K562 (cell line): ENCODE results near the gene IPPK. TPM values are rescaled to one million over a fixed set of nuclear protein-coding genes. Genes with fewer than 3 reads are reported as not detected.

Experiments
- BCLAF1 ChIP-seq, 2 experiments: fragments of 450-650 bp in 1 of 2; IDR thresholded peaks; 2 replicates each; pipeline ENCODE4 v1.6.1; 2011 to 2017; ENCODE audit warnings: low read depth in 2 of 2, antibody characterized with exemption in 1 of 2, borderline replicate concordance in 1 of 2, low read length in 1 of 2, mild to moderate bottlenecking in 1 of 2, mixed read lengths in 1 of 2; ENCODE audit not compliant: control insufficient read depth in 1 of 2
- CHD2 ChIP-seq: IDR thresholded peaks from 2 replicates; pipeline ENCODE4 v1.6.1; 2011; ENCODE audit warnings: low read depth, low read length
- CREM ChIP-seq: IDR thresholded peaks from 2 replicates; pipeline ENCODE4 v1.6.1; 2014; ENCODE audit warnings: antibody characterized with exemption, low read depth
- HEY1 ChIP-seq: fragments of 250-450 bp; sonication (Bioruptor Pico); IDR thresholded peaks from 2 replicates; pipeline ENCODE4 v1.5.0; 2020; ENCODE audit warnings: mild to moderate bottlenecking, moderate library complexity, borderline replicate concordance
- KAT7 ChIP-seq: sonication (generic); formaldehyde crosslinking; IDR thresholded peaks from 2 replicates; pipeline ENCODE4 v1.8.0; 2022; ENCODE audit warnings: missing genetic modification reagents, mild to moderate bottlenecking, borderline replicate concordance
- MAFF ChIP-seq: IDR thresholded peaks from 2 replicates; pipeline ENCODE4 v1.6.1; 2012; ENCODE audit warnings: low read length, improper control_type of control experiment
- MTA1 ChIP-seq: fragments of 450-650 bp; IDR thresholded peaks from 2 replicates; pipeline ENCODE4 v1.6.1; 2017; ENCODE audit warnings: borderline replicate concordance
- PTTG1 ChIP-seq: fragments of 450-650 bp; IDR thresholded peaks from 2 replicates; pipeline ENCODE4 v1.6.1; 2016; ENCODE audit warnings: low read depth, mild to moderate bottlenecking, missing genetic modification characterization, missing compliant biosample characterization
- RBBP5 ChIP-seq: fragments of 200-600 bp; sonication (generic); IDR thresholded peaks from 2 replicates; pipeline ENCODE4 v1.6.1; 2012; ENCODE audit warnings: borderline replicate concordance, mild to moderate bottlenecking, low read length, control low read depth, inconsistent platforms; ENCODE audit not compliant: insufficient read depth, poor library complexity, severe bottlenecking
- RFX5 ChIP-seq: IDR thresholded peaks from 2 replicates; pipeline ENCODE4 v1.6.1; 2011; ENCODE audit warnings: low read depth, mild to moderate bottlenecking, improper control_type of control experiment, low read length
- TAF15 ChIP-seq: fragments of 200-400 bp; formaldehyde crosslinking; IDR thresholded peaks from 2 replicates; pipeline ENCODE4 v1.6.1; 2017; ENCODE audit warnings: mild to moderate bottlenecking, low read depth, low read length, moderate library complexity
- TFAP4 ChIP-seq: sonication (generic); formaldehyde crosslinking; IDR thresholded peaks from 2 replicates; pipeline ENCODE4 v1.8.0; 2022; ENCODE audit warnings: missing genetic modification reagents, mild to moderate bottlenecking, moderate library complexity, borderline replicate concordance
- THRA ChIP-seq: fragments of 450-650 bp; IDR thresholded peaks from 2 replicates; pipeline ENCODE4 v1.6.1; 2017; ENCODE audit warnings: mild to moderate bottlenecking, moderate library complexity
- YY1 ChIP-seq, 3 experiments: IDR thresholded peaks; 2 replicates each; pipeline ENCODE4 v1.6.1; 2011; ENCODE audit warnings: low read length in 2 of 3, mild to moderate bottlenecking in 2 of 3, moderate library complexity in 2 of 3, borderline replicate concordance in 1 of 3, control low read depth in 1 of 3, low read depth in 1 of 3; ENCODE audit not compliant: insufficient read depth in 3 of 3, insufficient replicate concordance in 2 of 3, control insufficient read depth in 1 of 3, insufficient read length in 1 of 3; ENCODE audit errors: extremely low read depth in 1 of 3
- ZBTB34 ChIP-seq: fragments of 250-450 bp; sonication (Bioruptor Pico); IDR thresholded peaks from 2 replicates; pipeline ENCODE4 v1.8.0; 2021; ENCODE audit warnings: mild to moderate bottlenecking, moderate library complexity
- ZNF133 ChIP-seq: fragments of 250-450 bp; sonication (Bioruptor Pico); IDR thresholded peaks from 2 replicates; pipeline ENCODE4 v1.4.0; 2020; ENCODE audit warnings: mild to moderate bottlenecking
- ZNF347 ChIP-seq: fragments of 450-650 bp; formaldehyde crosslinking; IDR thresholded peaks from 2 replicates; pipeline ENCODE4 v1.4.0; 2020; ENCODE audit warnings: low read depth, mild to moderate bottlenecking, moderate library complexity
- ZNF449 ChIP-seq: fragments of 250-450 bp; sonication (Bioruptor Pico); IDR thresholded peaks from 2 replicates; pipeline ENCODE4 v1.8.0; 2022; ENCODE audit warnings: moderate library complexity, mild to moderate bottlenecking, inconsistent platforms
- polyA plus RNA-seq, 8 experiments: library from polyadenylated mRNA; depleted of rRNA in 4 of 8; stranded (reverse) in 5 of 8; unstranded in 3 of 8; fragments of >200 nt; fragmentation: Nextera tagmentation in 2 of 8; fragmentation: Illumina TruSeq in 1 of 8; extraction: Ambion mirVana in 2 of 8; extraction: Trizol in 1 of 8; gene quantifications; 2 replicates each; pipeline versions ENCODE4 v1.2.1 to v1.2.3, GENCODE V29; 2011 to 2014; ENCODE audit warnings: inconsistent platforms in 1 of 8, missing spikeins in 1 of 8
- total RNA-seq, 7 experiments: library from RNA; depleted of rRNA in 6 of 7; stranded (reverse); fragments of >200 nt in 6 of 7; fragmentation: Illumina TruSeq in 2 of 7; extraction: Trizol in 2 of 7; gene quantifications; 2 replicates each; pipeline versions ENCODE4 v1.2.1 to v1.2.3, GENCODE V29; 2011 to 2021; ENCODE audit warnings: low replicate concordance in 1 of 7

The IPPK gene
- total and polyA plus RNA-seq, 9 of the 15 experiments (the other 6 are each of a cell fraction or from before 2014, with no cell fraction given), result 3.1 to 22.2 (median 11.2) TPM

- TF ChIP-seq ZBTB34 (CRISPR knock-in tag) (no peak), YY1 (IDR thresholded peaks at IDR 0.05; ENCODE audit: borderline replicate concordance in 1 of 3, control insufficient read depth in 1 of 3, extremely low read depth in 1 of 3, insufficient read depth in 3 of 3, insufficient read length in 1 of 3, insufficient replicate concordance in 2 of 3, low read depth in 1 of 3, low read length in 2 of 3) (no peak), MTA1 (no peak), CHD2 (no peak), BCLAF1 (IDR thresholded peaks at IDR 0.05; ENCODE audit: borderline replicate concordance in 1 of 2, control insufficient read depth in 1 of 2, low read depth in 2 of 2, low read length in 1 of 2) (no peak), KAT7 (CRISPR knock-in tag) (no peak), MAFF (no peak), THRA (no peak), CREM (no peak), RFX5 (no peak), ZNF449 (CRISPR knock-in tag) (no peak), ZNF347 (no peak), HEY1 (CRISPR knock-in tag) (no peak), PTTG1 (tag) (no peak), RBBP5 (peak; percentile 68), ZNF133 (CRISPR knock-in tag) (no peak), TFAP4 (CRISPR knock-in tag) (peak; percentile 52; the same call in 1 of the 2 replicates), TAF15 (no peak)
These were observed 45.7 kb upstream of the IPPK start (continued) for GRCh38 chr9:92715488-92716231.
